SK-N-SH treated with all-trans-retinoic acid at 6 μM for 48 hours (cell line): ENCODE results near the gene C11orf21.

Experiments used
- ATAC-seq: fragments of 200-7000 bp; cut with Tn5 transposase; 3 replicates; pipeline ENCODE4 v1.9.1; 2020; ENCODE audit warnings: mild to moderate bottlenecking, moderate library complexity
- ARNTL ChIP-seq: fragments of 450-650 bp; formaldehyde crosslinking; IDR thresholded peaks from 2 replicates; pipeline ENCODE4 v1.5.0; 2020; ENCODE audit warnings: low read depth, mild to moderate bottlenecking, moderate library complexity, borderline replicate concordance
- CREB5 ChIP-seq: fragments of 250-450 bp; sonication (Bioruptor Pico); IDR thresholded peaks from 2 replicates; pipeline ENCODE4 v1.5.1; 2020; ENCODE audit warnings: low read depth, mild to moderate bottlenecking, moderate library complexity
- CSDC2 ChIP-seq: fragments of 250-450 bp; sonication (Bioruptor Pico); IDR thresholded peaks from 2 replicates; pipeline ENCODE4 v1.5.0; 2020; ENCODE audit warnings: mild to moderate bottlenecking, moderate library complexity
- CSRNP3 ChIP-seq: fragments of 250-450 bp; sonication (Bioruptor Pico); IDR thresholded peaks from 2 replicates; pipeline ENCODE4 v1.5.1; 2021; ENCODE audit warnings: mild to moderate bottlenecking, moderate library complexity
- ESRRG ChIP-seq: fragments of 250-450 bp; sonication (Bioruptor Pico); IDR thresholded peaks from 2 replicates; pipeline ENCODE4 v1.6.1; 2021; ENCODE audit warnings: mild to moderate bottlenecking
- GLIS3 ChIP-seq: fragments of 250-450 bp; sonication (Bioruptor Pico); IDR thresholded peaks from 2 replicates; pipeline ENCODE4 v1.5.0; 2020; ENCODE audit warnings: mild to moderate bottlenecking, moderate library complexity
- ISL1 ChIP-seq: fragments of 250-450 bp; sonication (Bioruptor Pico); IDR thresholded peaks from 2 replicates; pipeline ENCODE4 v2.1.2; 2022; ENCODE audit warnings: mild to moderate bottlenecking, moderate library complexity
- OSR1 ChIP-seq: fragments of 250-450 bp; sonication (Bioruptor Pico); IDR thresholded peaks from 2 replicates; pipeline ENCODE4 v1.8.0; 2022; ENCODE audit warnings: moderate library complexity, mild to moderate bottlenecking, inconsistent platforms
- PATZ1 ChIP-seq: fragments of 250-450 bp; sonication (Bioruptor Pico); IDR thresholded peaks from 2 replicates; pipeline ENCODE4 v1.8.0; 2020; ENCODE audit warnings: mild to moderate bottlenecking, moderate library complexity, borderline replicate concordance
- POU6F1 ChIP-seq: fragments of 250-450 bp; sonication (Bioruptor Pico); IDR thresholded peaks from 2 replicates; pipeline ENCODE4 v1.8.0; 2021; ENCODE audit warnings: low read depth, mild to moderate bottlenecking, moderate library complexity, borderline replicate concordance
- PPARA ChIP-seq: fragments of 250-450 bp; sonication (Bioruptor Pico); IDR thresholded peaks from 2 replicates; pipeline ENCODE4 v1.5.0; 2020; ENCODE audit warnings: mild to moderate bottlenecking, borderline replicate concordance
- RARB ChIP-seq: fragments of 250-450 bp; sonication (Bioruptor Pico); IDR thresholded peaks from 2 replicates; pipeline ENCODE4 v1.8.0; 2021; ENCODE audit warnings: mild to moderate bottlenecking, moderate library complexity
- SNAI2 ChIP-seq: fragments of 250-450 bp; sonication (Bioruptor Pico); IDR thresholded peaks from 2 replicates; pipeline ENCODE4 v1.5.0; 2020; ENCODE audit warnings: mild to moderate bottlenecking, moderate library complexity
- TCF4 ChIP-seq: fragments of 250-450 bp; sonication (Bioruptor Pico); IDR thresholded peaks from 2 replicates; pipeline ENCODE4 v1.8.0; 2021; ENCODE audit warnings: mild to moderate bottlenecking, moderate library complexity, borderline replicate concordance
- TOX ChIP-seq: fragments of 250-450 bp; sonication (Bioruptor Pico); IDR thresholded peaks from 2 replicates; pipeline ENCODE4 v1.8.0; 2021; ENCODE audit warnings: mild to moderate bottlenecking, moderate library complexity, borderline replicate concordance
- ZC3H10 ChIP-seq: fragments of 250-450 bp; sonication (Bioruptor Pico); IDR thresholded peaks from 2 replicates; pipeline ENCODE4 v1.5.1; 2021; ENCODE audit warnings: mild to moderate bottlenecking, moderate library complexity
- ZFP3 ChIP-seq: fragments of 250-450 bp; sonication (Bioruptor Pico); IDR thresholded peaks from 2 replicates; pipeline ENCODE4 v1.5.0; 2020; ENCODE audit warnings: mild to moderate bottlenecking, moderate library complexity
- ZFP30 ChIP-seq: fragments of 450-650 bp; formaldehyde crosslinking; IDR thresholded peaks from 2 replicates; pipeline ENCODE4 v1.5.0; 2022; ENCODE audit warnings: mild to moderate bottlenecking, moderate library complexity
- ZNF565 ChIP-seq: fragments of 450-650 bp; formaldehyde crosslinking; conservative IDR thresholded peaks from 2 replicates; pipeline ENCODE4 v1.5.0; 2020; ENCODE audit warnings: low read depth, mild to moderate bottlenecking, moderate library complexity
- ZNF8 ChIP-seq: fragments of 450-650 bp; formaldehyde crosslinking; IDR thresholded peaks from 2 replicates; pipeline ENCODE4 v1.5.0; 2020; ENCODE audit warnings: mild to moderate bottlenecking, moderate library complexity

Gene C11orf21

GRCh38 chr11:2318707-2319106, 17.0 kb upstream of the C11orf21 start:
- TF ChIP-seq ZNF565 (CRISPR knock-in tag) (no peak), SNAI2 (no peak), RARB (no peak), GLIS3 (no peak), ARNTL (CRISPR knock-in tag) (no peak), PPARA (CRISPR knock-in tag) (no peak), ESRRG (no peak), ZC3H10 (CRISPR knock-in tag) (no peak), CSDC2 (CRISPR knock-in tag) (no peak), ZFP30 (CRISPR knock-in tag) (no peak)
- no peak for ATAC-seq

GRCh38 chr11:2318123-2318522, 16.4 kb upstream of the C11orf21 start:
- no peak for ATAC-seq
- TF ChIP-seq CREB5 (CRISPR knock-in tag) (no peak), ISL1 (CRISPR knock-in tag) (no peak), PPARA (CRISPR knock-in tag) (no peak), TCF4 (CRISPR knock-in tag) (no peak), ZFP3 (CRISPR knock-in tag) (no peak), ZC3H10 (CRISPR knock-in tag) (no peak), ZNF565 (CRISPR knock-in tag) (no peak), ZNF8 (no peak), CSDC2 (CRISPR knock-in tag) (no peak), GLIS3 (no peak), TOX (CRISPR knock-in tag) (no peak), OSR1 (no peak), POU6F1 (CRISPR knock-in tag) (no peak), SNAI2 (no peak)

GRCh38 chr11:2317354-2318050, 15.8 kb upstream of the C11orf21 start:
- ATAC-seq: no peak
- TF ChIP-seq ARNTL (CRISPR knock-in tag): no peak
- TF ChIP-seq SNAI2: no peak
- TF ChIP-seq ZFP3 (CRISPR knock-in tag): no peak
- no peak for TF ChIP-seq RARB
- no peak for TF ChIP-seq GLIS3

GRCh38 chr11:2316963-2317244, 15.2 kb upstream of the C11orf21 start:
- ATAC-seq: no peak
- TF ChIP-seq RARB (no peak), ARNTL (CRISPR knock-in tag) (no peak), CSRNP3 (CRISPR knock-in tag) (no peak), POU6F1 (CRISPR knock-in tag) (no peak), ZC3H10 (CRISPR knock-in tag) (no peak), TCF4 (CRISPR knock-in tag) (no peak), PPARA (CRISPR knock-in tag) (no peak), ZFP3 (CRISPR knock-in tag) (no peak), PATZ1 (CRISPR knock-in tag) (no peak), GLIS3 (no peak), CSDC2 (CRISPR knock-in tag) (no peak), ISL1 (CRISPR knock-in tag) (no peak), SNAI2 (no peak), CREB5 (CRISPR knock-in tag) (no peak)
